HUDEP-2 (cell line): Measurements from ENCODE around the gene ARHGAP10.

ENCODE experiments used
- DNase-seq, 76 experiments: peaks; one replicate each; lab custom pipeline; 2025; ENCODE audit not compliant: unreplicated experiment in 76 of 76; lab: John Stamatoyannopoulos, UW

Gene ARHGAP10

GRCh38 chr4:147764337-147764736 is 32.4 kb downstream of the ARHGAP10 start:
- DNase-seq: no peak

GRCh38 chr4:147765121-147765529 is 33.2 kb downstream of the ARHGAP10 start:
- DNase-seq: no peak

DNA sequence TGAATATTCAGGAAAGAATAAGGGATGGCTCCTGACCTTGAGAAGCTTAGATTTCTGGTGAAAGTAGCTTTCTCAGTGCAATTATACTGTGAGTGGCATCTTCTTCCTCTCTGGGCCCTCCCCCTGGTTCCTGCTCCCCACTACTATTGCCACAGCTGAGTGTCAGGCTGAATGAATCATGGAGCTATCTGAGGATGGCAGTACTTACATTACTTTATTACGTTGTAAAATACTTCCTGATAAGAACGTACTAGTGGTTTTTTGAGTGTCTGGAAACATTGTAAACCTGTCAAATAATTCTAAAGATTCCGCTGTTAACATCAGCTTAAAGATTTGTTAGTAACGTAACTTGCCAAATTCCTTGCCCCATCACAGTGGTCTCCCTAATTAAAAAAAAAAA is 36.2 kb downstream of the ARHGAP10 start:
- DNase-seq: no peak

- no peak for DNase-seq
Measured at GRCh38 chr4:147769386-147769785, 37.5 kb downstream of the ARHGAP10 start.

- DNase-seq: no peak
Measured at GRCh38 chr4:147770831-147771230, 38.9 kb downstream of the ARHGAP10 start.

GRCh38 chr4:147772056-147772455 is 40.2 kb downstream of the ARHGAP10 start:
- DNase-seq: no peak

- no peak for DNase-seq
Measured at GRCh38 chr4:147772459-147772969, 40.6 kb downstream of the ARHGAP10 start.

- no peak for DNase-seq
Measured at GRCh38 chr4:147773261-147774184, 41.6 kb downstream of the ARHGAP10 start.

GRCh38 chr4:147776716-147777115 is 44.8 kb downstream of the ARHGAP10 start:
- DNase-seq: no peak

GRCh38 chr4:147777456-147778091 is 45.7 kb downstream of the ARHGAP10 start:
- DNase-seq: no peak

DNA sequence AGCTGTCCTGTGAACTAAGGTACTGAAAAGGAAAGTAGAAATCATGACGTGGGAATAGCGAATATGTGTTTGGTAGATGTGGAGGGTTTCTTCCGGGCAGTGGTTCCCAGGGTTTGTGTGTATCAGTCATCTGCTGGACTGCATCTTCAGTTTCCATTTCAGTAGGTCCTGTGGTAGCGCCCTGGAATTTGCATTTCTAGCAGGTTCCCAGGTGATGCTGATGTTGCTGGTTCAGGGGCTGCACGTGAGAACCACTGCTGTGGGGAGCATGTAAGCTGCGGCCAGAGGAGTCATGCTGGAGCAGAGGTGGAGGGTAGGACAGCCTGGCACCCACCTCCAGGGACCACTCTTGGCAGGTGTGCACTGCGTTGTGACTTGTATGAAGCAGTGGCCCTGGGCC is 47.1 kb downstream of the ARHGAP10 start:
- DNase-seq: no peak

GRCh38 chr4:147779451-147779850 is 47.6 kb downstream of the ARHGAP10 start:
- DNase-seq: no peak

- DNase-seq: no peak
Measured at GRCh38 chr4:147780137-147780777, 48.4 kb downstream of the ARHGAP10 start.

- DNase-seq: no peak
Measured at GRCh38 chr4:147782087-147782781, 50.3 kb downstream of the ARHGAP10 start.

DNA sequence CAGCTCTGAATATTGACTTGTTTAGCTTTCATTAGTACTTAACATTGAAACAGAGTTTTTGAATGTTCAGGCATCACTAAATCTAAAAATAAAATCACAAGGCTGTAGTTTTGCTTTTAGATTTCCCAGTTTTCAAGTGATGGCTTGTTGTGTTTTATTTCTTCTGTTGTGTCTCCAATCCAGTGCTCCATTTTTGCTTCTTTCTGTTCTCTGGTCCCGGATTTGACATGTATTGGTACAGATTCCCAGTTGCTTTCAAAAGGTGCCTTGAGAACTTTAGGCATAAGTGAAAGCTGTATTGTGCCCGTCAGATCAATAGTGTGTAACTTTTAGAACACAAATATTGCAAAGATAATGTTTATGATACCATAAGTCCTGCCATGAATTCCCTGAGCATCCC is 53.2 kb downstream of the ARHGAP10 start:
- no peak for DNase-seq

GRCh38 chr4:147786031-147786430 is 54.1 kb downstream of the ARHGAP10 start:
- DNase-seq: no peak

DNA sequence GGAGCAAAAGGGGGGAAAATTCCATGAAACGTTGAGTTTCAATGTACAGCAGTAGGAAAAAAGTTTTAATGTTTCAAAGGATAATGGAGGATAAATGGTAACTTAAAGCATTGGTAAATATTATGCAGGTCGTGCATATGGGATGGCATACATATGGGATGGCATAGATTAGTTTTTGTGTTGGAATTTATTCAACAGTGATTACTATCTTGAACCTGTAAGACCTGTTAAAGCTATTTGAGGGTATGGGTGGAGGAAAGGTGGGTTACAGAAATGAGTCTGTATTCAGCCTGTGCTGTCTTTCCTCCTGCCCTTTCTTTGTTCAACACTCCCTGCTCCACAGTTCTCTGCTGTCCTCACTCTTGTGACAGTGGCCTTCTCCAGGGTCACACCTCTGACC is 54.6 kb downstream of the ARHGAP10 start:
- DNase-seq: no peak

DNA sequence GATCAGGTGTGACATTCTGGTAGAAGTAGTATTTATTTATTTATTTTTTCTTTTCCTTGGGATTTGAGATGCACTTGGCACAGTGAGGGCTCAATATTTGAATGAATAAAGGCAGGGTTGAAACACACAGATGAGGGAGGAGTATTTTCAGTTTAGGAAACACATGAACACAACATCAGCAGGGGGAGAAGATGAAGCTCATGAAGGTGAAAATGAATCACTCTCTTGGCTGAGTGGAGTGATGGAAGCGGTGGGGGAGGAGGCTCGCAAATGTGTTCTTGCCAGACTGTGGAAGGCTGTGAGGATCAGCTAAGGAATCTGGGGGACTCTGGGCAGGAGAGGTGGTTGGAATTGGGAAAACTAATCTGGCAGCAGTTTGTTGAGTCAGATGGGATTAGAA is 55.3 kb downstream of the ARHGAP10 start:
- DNase-seq: no peak

- no peak for DNase-seq
Measured at GRCh38 chr4:147788791-147789190, 56.9 kb downstream of the ARHGAP10 start.

- DNase-seq: no peak
Measured at GRCh38 chr4:147789596-147789995, 57.7 kb downstream of the ARHGAP10 start.

DNA sequence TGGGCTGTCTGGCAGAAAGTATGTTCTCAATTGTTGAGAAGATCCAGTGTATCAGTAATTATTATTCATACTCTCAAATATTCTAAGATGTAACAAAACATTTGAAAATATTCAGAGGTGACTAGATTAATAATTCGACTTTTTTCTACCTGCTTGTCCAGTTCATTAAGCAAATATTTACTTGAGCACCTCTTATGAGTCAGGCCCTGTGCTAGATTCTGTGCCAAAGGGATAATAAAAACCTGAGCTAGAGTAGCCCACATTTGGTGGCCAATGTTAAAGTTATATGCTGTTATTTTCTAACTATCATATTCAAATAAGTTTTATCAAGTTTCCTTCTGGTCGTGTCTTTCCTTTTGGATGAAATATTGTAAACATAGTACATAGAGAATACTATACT is 58.5 kb downstream of the ARHGAP10 start:
- DNase-seq: no peak
